ENCODE measurements around the gene ENTPD1. TPM values are rescaled to one million over a fixed set of nuclear protein-coding genes. Genes with fewer than 3 reads are reported as not detected.

The ENTPD1 gene
- total RNA-seq, 1 experiment from 2014 or later: not detected

GRCh38 chr10:95785942-95786669, 30.1 kb downstream of the ENTPD1 start:
- Histone ChIP-seq H3K27me3 (ENCODE audit: insufficient read depth, low read depth) (no peaks in the 10 kb centered on the region), H3K4me2 (no peak overlapping the region), H3F3A (ENCODE audit: insufficient read depth, low read depth) (no peaks in the 10 kb centered on the region), H3K9me2 (ENCODE audit: insufficient read depth) (no peaks in the 10 kb centered on the region), H3K27ac (no peak overlapping the region), H3K4me1 (replicated peaks; ENCODE audit: insufficient read depth) (peaks cover 5% of the 10 kb centered on the region; the same call in 1 of the 2 replicates), H2AFZ (no peak overlapping the region), H3K36me3 (ENCODE audit: low read depth) (no peaks in the 10 kb centered on the region), H3K79me2 (ENCODE audit: low read depth) (no peaks in the 10 kb centered on the region), H4K20me1 (ENCODE audit: insufficient read depth) (no peaks in the 10 kb centered on the region), H3K4me3 (no peak overlapping the region), H3K9me3 (ENCODE audit: insufficient read depth, low read depth) (no peaks in the 10 kb centered on the region)
- CTCF ChIA-PET: no interaction called here
- BruUV-seq (replicated peaks): no TSS peak
- POLR2A ChIA-PET (ENCODE audit: unreplicated experiment): no interaction called here
- TF ChIP-seq EZH2 (IDR thresholded peaks at IDR 0.05; ENCODE audit: low read depth): no peak
- TF ChIP-seq CTCF (conservative IDR thresholded peaks at IDR 0.05): no peak
- no peak for DNase-seq
- intact Hi-C loops (cut with micrococcal nuclease; ENCODE audit: unreplicated experiment): no loop called here

- no TSS peak for BruUV-seq (replicated peaks)
- Histone ChIP-seq H3K79me2 (ENCODE audit: low read depth) (no peaks in the 10 kb centered on the region), H3K4me2 (no peak overlapping the region), H3K4me1 (replicated peaks; ENCODE audit: insufficient read depth) (peaks cover 7% of the 10 kb centered on the region; the same call in 1 of the 2 replicates), H3K36me3 (ENCODE audit: low read depth) (no peaks in the 10 kb centered on the region), H3K27ac (no peak overlapping the region), H2AFZ (no peak overlapping the region), H3K27me3 (ENCODE audit: insufficient read depth, low read depth) (no peaks in the 10 kb centered on the region), H3F3A (ENCODE audit: insufficient read depth, low read depth) (no peaks in the 10 kb centered on the region), H3K4me3 (no peak overlapping the region), H4K20me1 (ENCODE audit: insufficient read depth) (no peaks in the 10 kb centered on the region), H3K9me2 (ENCODE audit: insufficient read depth) (no peaks in the 10 kb centered on the region), H3K9me3 (ENCODE audit: insufficient read depth, low read depth) (no peaks in the 10 kb centered on the region)
- no peak for TF ChIP-seq EZH2 (IDR thresholded peaks at IDR 0.05; ENCODE audit: low read depth)
- no peak for TF ChIP-seq CTCF (conservative IDR thresholded peaks at IDR 0.05)
- ChIA-PET POLR2A (ENCODE audit: unreplicated experiment) (no interaction called here), CTCF (no interaction called here)
- intact Hi-C loops (cut with micrococcal nuclease; ENCODE audit: unreplicated experiment): no loop called here
- no peak for DNase-seq
Measured at GRCh38 chr10:95787447-95787846, 31.5 kb downstream of the ENTPD1 start.

- POLR2A ChIA-PET (ENCODE audit: unreplicated experiment): no interaction called here
Measured at GRCh38 chr10:95788830-95789229, 32.9 kb downstream of the ENTPD1 start.

More at GRCh38 chr10:95788830-95789229, 32.9 kb downstream of the ENTPD1 start:
- no peaks in the 10 kb centered on the region for H3K36me3 ChIP-seq (ENCODE audit: low read depth)
- H3F3A ChIP-seq (ENCODE audit: insufficient read depth, low read depth): no peaks in the 10 kb centered on the region
- H3K4me1 ChIP-seq (replicated peaks; ENCODE audit: insufficient read depth): peaks cover 7% of the 10 kb centered on the region; the same call in 1 of the 2 replicates
- intact Hi-C loops (cut with micrococcal nuclease; ENCODE audit: unreplicated experiment): no loop called here
- no peak overlapping the region for H3K27ac ChIP-seq
- H3K79me2 ChIP-seq (ENCODE audit: low read depth): no peaks in the 10 kb centered on the region
- H2AFZ ChIP-seq: no peak overlapping the region
- no peak overlapping the region for H3K4me3 ChIP-seq
- H3K4me2 ChIP-seq: no peak overlapping the region
- no TSS peak for BruUV-seq (replicated peaks)
- CTCF ChIA-PET: no interaction called here
- DNase-seq: no peak
- no peaks in the 10 kb centered on the region for H4K20me1 ChIP-seq (ENCODE audit: insufficient read depth)
- TF ChIP-seq CTCF (conservative IDR thresholded peaks at IDR 0.05): no peak
- TF ChIP-seq EZH2 (IDR thresholded peaks at IDR 0.05; ENCODE audit: low read depth): no peak
- no peaks in the 10 kb centered on the region for H3K9me2 ChIP-seq (ENCODE audit: insufficient read depth)
- H3K27me3 ChIP-seq (ENCODE audit: insufficient read depth, low read depth): no peaks in the 10 kb centered on the region
- no peaks in the 10 kb centered on the region for H3K9me3 ChIP-seq (ENCODE audit: insufficient read depth, low read depth)
